Tibial artery (tissue), 4 donors: Measurements from ENCODE around the gene COLEC12.

Experiments
- DNase-seq, 2 donors: peaks; one replicate each; pipeline ENCODE4 v3.0.0-alpha.2; 2019
- H3K27ac ChIP-seq, 2 donors: fragments of 200-600 bp; sonication (generic) in 1 of 2; 1 replicate in 1 of 2; 2 replicates in 1 of 2; pipeline ENCODE4 v1.5.1; 2018 to 2019; ENCODE audit warnings: mild to moderate bottlenecking in 1 of 2
- H3K27me3 ChIP-seq, 2 donors: fragments of 200-600 bp; sonication (generic) in 1 of 2; one replicate each; pipeline versions ENCODE4 v1.5.1 to v1.6.0; 2016 to 2019
- H3K36me3 ChIP-seq, 3 donors: fragments of 200-600 bp; sonication (generic) in 2 of 3; one replicate each; pipeline ENCODE4 v1.5.1; 2016 to 2019; ENCODE audit warnings: mild to moderate bottlenecking in 2 of 3
- H3K4me1 ChIP-seq, 4 donors: fragments of 200-600 bp; sonication (generic) in 2 of 4; 1 replicate in 3 of 4; 2 replicates in 1 of 4; pipeline ENCODE4 v1.5.1; 2016 to 2019
- H3K4me3 ChIP-seq, 2 donors: fragments of 200-600 bp; sonication (generic) in 1 of 2; 1 replicate in 1 of 2; 2 replicates in 1 of 2; pipeline ENCODE4 v1.5.1; 2018 to 2019; ENCODE audit warnings: mild to moderate bottlenecking in 2 of 2
- H3K9me3 ChIP-seq, 3 donors: fragments of 200-600 bp; sonication (generic) in 1 of 3; one replicate each; pipeline ENCODE4 v1.5.1; 2016 to 2019
- intact Hi-C: fragments of 100-400 bp; cut with DNase I; formaldehyde crosslinking; loops from one replicate; pipeline ENCODE4 v1.15.0; 2023; ENCODE audit warnings: low total_unique reads
- TF ChIP-seq, protein P1 (sequence below), 2 experiments: fragments of 200-600 bp in 1 of 2; fragments of 450-650 bp in 1 of 2; IDR thresholded peaks; one replicate each; pipeline ENCODE4 v1.5.1; 2017 to 2019; ENCODE audit warnings: antibody characterized with exemption in 2 of 2, mild to moderate bottlenecking in 1 of 2, moderate library complexity in 1 of 2

COLEC12 gene

DNA sequence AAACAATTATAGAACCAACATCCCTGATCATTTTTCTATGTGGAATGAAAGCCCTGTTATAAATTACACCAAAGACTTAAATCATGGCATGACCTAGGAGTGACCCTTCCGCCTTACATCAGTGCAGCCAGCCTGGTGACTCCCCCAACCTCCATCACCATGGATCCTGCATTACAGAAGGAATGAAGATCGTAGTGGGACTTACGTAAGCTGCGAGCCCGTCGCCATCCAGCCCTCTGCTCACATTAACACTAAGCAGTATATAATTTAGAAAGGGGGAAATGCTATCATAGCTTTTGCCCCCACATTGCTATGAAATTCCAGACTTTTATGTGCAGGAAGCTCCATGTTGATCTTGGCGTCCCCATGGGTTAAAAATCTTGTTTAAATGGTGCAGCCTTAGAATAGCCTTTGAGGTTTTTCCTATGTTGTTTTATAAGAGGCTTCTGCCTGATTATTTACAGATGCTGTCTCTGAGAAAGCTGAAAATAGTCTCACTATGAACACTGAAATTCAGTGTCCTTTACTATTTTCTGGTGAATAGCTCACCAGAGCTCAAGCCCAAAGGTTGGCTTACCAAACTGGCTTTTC is 76.3 kb downstream of the COLEC12 start:
- intact Hi-C loops = no loop called here
- no peaks in the 10 kb centered on the region for H3K9me3 ChIP-seq
- H3K27ac ChIP-seq = no peak overlapping the region
- peaks cover 0 to 10% (median 0%) of the 10 kb centered on the region in 4 donors for H3K4me1 ChIP-seq
- H3K27me3 ChIP-seq = no peaks in the 10 kb centered on the region
- H3K4me3 ChIP-seq = no peak overlapping the region
- no peak for DNase-seq
- no peaks in the 10 kb centered on the region for H3K36me3 ChIP-seq
- TF ChIP-seq, protein P1, sequence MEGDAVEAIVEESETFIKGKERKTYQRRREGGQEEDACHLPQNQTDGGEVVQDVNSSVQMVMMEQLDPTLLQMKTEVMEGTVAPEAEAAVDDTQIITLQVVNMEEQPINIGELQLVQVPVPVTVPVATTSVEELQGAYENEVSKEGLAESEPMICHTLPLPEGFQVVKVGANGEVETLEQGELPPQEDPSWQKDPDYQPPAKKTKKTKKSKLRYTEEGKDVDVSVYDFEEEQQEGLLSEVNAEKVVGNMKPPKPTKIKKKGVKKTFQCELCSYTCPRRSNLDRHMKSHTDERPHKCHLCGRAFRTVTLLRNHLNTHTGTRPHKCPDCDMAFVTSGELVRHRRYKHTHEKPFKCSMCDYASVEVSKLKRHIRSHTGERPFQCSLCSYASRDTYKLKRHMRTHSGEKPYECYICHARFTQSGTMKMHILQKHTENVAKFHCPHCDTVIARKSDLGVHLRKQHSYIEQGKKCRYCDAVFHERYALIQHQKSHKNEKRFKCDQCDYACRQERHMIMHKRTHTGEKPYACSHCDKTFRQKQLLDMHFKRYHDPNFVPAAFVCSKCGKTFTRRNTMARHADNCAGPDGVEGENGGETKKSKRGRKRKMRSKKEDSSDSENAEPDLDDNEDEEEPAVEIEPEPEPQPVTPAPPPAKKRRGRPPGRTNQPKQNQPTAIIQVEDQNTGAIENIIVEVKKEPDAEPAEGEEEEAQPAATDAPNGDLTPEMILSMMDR (IDR thresholded peaks at IDR 0.05) = no peak

DNA sequence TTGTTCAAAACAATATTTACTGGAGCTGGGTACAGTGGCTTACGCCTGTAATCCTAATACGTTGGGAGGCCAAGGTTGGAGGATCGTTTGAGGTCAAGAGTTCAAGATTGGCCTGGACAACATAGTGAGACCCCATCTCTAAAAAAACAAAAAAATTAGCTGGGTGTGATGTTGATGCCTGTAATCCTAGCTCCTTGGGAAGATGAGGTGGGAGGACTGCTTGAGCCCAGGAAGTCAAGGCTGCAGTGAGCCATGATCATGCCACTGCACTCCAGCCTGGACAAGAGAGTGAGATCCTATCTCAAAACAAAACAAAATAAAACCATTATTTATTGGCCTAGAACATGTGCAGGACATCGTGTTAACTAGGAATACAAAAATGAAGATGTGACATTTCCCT is 77.5 kb downstream of the COLEC12 start:
- no peaks in the 10 kb centered on the region for H3K9me3 ChIP-seq
- no peaks in the 10 kb centered on the region for H3K36me3 ChIP-seq
- H3K27ac ChIP-seq = no peak overlapping the region
- DNase-seq = no peak
- intact Hi-C loops = no loop called here
- TF ChIP-seq, protein P1 (IDR thresholded peaks at IDR 0.05) = no peak
- H3K27me3 ChIP-seq = no peaks in the 10 kb centered on the region
- H3K4me3 ChIP-seq = no peak overlapping the region
- peaks cover 0 to 10% (median 0%) of the 10 kb centered on the region in 4 donors for H3K4me1 ChIP-seq

DNA sequence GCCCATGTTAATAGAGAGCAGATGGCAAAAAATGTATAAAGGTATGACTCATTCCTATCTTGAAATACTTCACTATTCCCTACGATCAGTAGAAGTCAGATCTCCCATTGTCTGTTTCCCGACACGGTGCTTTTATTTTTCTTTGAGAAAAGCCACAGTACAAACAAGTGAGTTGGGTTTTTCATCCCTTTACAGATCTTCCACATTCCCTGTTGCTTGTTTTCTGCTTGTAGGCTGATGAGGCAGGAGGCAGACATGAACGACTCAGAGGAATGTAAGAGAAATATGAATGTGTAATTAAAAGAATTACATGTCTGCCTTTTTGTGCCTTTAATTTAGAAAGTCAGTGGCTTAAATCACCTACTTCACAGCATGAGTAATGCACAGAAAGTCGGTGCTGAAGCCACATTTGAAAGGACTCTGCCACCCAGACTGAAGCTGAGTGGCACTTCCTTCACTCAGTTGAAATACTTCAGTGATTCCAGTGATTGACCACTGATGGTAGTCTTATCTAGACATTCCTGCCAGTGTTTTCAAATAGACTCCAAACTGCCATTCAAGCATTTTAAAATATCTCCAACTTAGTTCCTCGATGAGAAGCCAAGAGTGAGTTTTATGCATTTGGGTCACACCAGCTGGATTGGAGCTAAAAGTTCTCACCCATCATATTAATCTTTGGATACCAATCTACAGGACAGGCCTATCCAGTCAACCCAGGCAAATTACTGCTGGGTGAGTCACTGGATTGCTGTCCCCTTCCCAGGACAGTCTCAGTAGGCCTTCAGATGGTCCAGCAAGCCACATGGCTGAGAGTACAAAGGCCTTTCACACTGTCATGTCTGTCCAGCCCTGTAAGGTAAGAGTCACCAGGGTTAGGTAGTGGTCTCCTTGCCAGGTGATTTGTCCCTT is 79.0 kb downstream of the COLEC12 start:
- no peak overlapping the region for H3K27ac ChIP-seq
- H3K36me3 ChIP-seq = no peaks in the 10 kb centered on the region
- H3K4me3 ChIP-seq = no peak overlapping the region
- intact Hi-C loops = no loop called here
- no peaks in the 10 kb centered on the region for H3K27me3 ChIP-seq
- H3K4me1 ChIP-seq = peaks cover 0 to 10% (median 0%) of the 10 kb centered on the region in 4 donors
- DNase-seq = no peak
- TF ChIP-seq, protein P1 (IDR thresholded peaks at IDR 0.05) = no peak
- no peaks in the 10 kb centered on the region for H3K9me3 ChIP-seq

DNA sequence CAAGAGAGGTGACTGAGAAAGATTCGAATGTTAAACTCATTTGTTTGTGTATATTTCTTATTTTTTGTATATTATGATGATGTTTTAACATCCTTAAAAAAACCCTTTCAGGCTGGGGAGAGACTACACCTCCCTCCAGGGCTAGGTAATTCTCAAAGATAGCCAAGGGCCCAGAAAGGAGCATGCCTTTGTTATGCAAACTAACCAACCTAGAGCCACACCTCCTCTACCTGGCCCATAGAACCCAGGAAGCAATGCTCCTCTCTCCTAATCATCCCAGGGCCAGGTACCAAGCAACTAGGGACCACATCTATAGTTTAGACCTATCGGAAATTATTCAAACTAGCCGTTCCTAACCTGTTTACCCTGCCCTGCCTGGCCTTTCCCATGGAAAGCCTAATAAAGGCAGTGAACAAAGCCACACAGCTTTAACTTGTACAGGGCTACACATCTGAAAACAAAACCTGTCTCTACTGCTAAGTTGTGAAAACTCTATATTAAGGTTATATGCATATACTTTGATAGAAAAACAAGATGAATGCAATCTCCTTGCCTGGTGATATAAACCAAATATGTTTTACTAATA is 79.7 kb downstream of the COLEC12 start:
- no peaks in the 10 kb centered on the region for H3K9me3 ChIP-seq
- no peak overlapping the region for H3K4me3 ChIP-seq
- intact Hi-C loops = no loop called here
- no peak for DNase-seq
- no peaks in the 10 kb centered on the region for H3K27me3 ChIP-seq
- H3K36me3 ChIP-seq = no peaks in the 10 kb centered on the region
- peaks cover 0 to 10% (median 0%) of the 10 kb centered on the region in 4 donors for H3K4me1 ChIP-seq
- H3K27ac ChIP-seq = no peak overlapping the region
- TF ChIP-seq, protein P1 (IDR thresholded peaks at IDR 0.05) = no peak

DNA sequence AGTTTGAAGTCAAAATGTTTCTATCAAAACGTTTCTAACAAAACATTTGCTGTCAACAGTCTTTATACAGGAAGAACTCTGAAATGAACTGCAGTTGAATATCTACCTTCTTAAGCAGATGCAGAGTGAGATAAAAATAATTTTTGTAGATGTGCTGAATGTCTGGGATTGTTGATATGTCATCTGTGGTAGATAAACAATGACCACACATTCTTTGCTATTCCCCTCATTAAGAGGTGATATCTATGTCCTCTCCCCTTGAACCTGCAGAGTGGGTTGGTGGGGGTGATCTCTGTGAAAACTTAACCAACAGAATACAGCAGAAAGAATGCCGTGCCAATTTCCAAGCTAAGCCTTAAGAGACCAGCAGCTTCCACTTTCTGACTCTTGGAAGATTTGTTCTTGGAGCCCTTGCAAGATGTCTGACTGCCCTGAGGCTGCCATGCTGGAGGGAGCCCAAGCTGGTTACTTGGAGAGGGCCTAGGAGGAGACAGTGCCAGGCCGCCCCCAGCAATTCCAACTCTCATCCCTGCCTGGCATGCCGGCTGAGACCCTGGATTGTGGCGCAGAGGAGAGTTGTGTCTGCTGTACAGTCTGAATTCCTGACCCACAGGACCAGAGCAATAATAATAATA is 80.8 kb downstream of the COLEC12 start:
- Histone ChIP-seq H3K36me3 (no peaks in the 10 kb centered on the region), H3K27ac (no peak overlapping the region), H3K9me3 (no peaks in the 10 kb centered on the region), H3K4me3 (no peak overlapping the region), H3K27me3 (no peaks in the 10 kb centered on the region), H3K4me1 (peaks cover 0 to 9% (median 0%) of the 10 kb centered on the region in 4 donors)
- intact Hi-C loops = no loop called here
- DNase-seq = no peak
- TF ChIP-seq, protein P1 (IDR thresholded peaks at IDR 0.05) = no peak
